Tibial nerve (tissue), 4 donors: ENCODE data around the gene TLX2. TPM values are rescaled to one million over a fixed set of nuclear protein-coding genes. Genes with fewer than 3 reads are reported as not detected.

Experiments used
- DNase-seq, 2 donors: peaks; one replicate each; pipeline ENCODE4 v3.0.0-alpha.2; 2019; ENCODE audit warnings: low spot score in 2 of 2
- H3K27ac ChIP-seq, 4 donors: fragments of 200-600 bp; sonication (generic) in 3 of 4; one replicate each; pipeline ENCODE4 v1.5.1; 2017 to 2019; ENCODE audit warnings: mild to moderate bottlenecking in 1 of 4
- H3K27me3 ChIP-seq, 2 donors: fragments of 200-600 bp; sonication (generic) in 1 of 2; one replicate each; pipeline versions ENCODE4 v1.5.1 to v1.6.0; 2017 to 2019
- H3K36me3 ChIP-seq, 3 donors: fragments of 200-600 bp; sonication (generic); one replicate each; pipeline ENCODE4 v1.5.1; 2018 to 2019
- H3K4me1 ChIP-seq, 4 donors: fragments of 200-600 bp; sonication (generic) in 3 of 4; one replicate each; pipeline ENCODE4 v1.5.1; 2017 to 2019
- H3K4me3 ChIP-seq, 4 donors: fragments of 200-600 bp; sonication (generic) in 3 of 4; one replicate each; pipeline ENCODE4 v1.5.1; 2017 to 2019; ENCODE audit warnings: mild to moderate bottlenecking in 1 of 4, moderate library complexity in 1 of 4
- H3K9me3 ChIP-seq, 4 donors: fragments of 200-600 bp; sonication (generic) in 3 of 4; one replicate each; pipeline ENCODE4 v1.5.1; 2017 to 2019
- CTCF ChIP-seq, 5 experiments: fragments of 200-600 bp in 3 of 5; fragments of 450-650 bp in 2 of 5; sonication (generic) in 3 of 5; IDR thresholded peaks; one replicate each; pipeline ENCODE4 v1.5.1; 2016 to 2019; ENCODE audit warnings: antibody characterized with exemption in 5 of 5, mild to moderate bottlenecking in 3 of 5, moderate library complexity in 2 of 5
- EP300 ChIP-seq, 2 donors: sonication (generic); formaldehyde crosslinking; IDR thresholded peaks; one replicate each; pipeline ENCODE4 v1.6.1; 2017; ENCODE audit warnings: antibody characterized with exemption in 2 of 2, mild to moderate bottlenecking in 1 of 2
- POLR2A ChIP-seq, 2 donors: fragments of 450-650 bp; IDR thresholded peaks; one replicate each; pipeline ENCODE4 v1.6.1; 2017; ENCODE audit warnings: antibody characterized with exemption in 2 of 2, mild to moderate bottlenecking in 2 of 2, moderate library complexity in 2 of 2
- WGBS, 2 donors: methylation state at CpG; one replicate each; pipeline ENCODE4 v1.1.5; 2018; 5-methylcytosine and 5-hydroxymethylcytosine counted together
- total RNA-seq, 4 donors: library from RNA; depleted of rRNA; stranded (reverse); fragments of >200 nt; gene quantifications; one replicate each; pipeline ENCODE4 v1.1.0, GENCODE V29; 2016

Gene TLX2
- total RNA-seq, 4 donors from 2014 or later: not detected

- TF ChIP-seq EP300 (IDR thresholded peaks at IDR 0.05): no peak
- no peak for TF ChIP-seq CTCF (IDR thresholded peaks at IDR 0.05)
- TF ChIP-seq POLR2A (IDR thresholded peaks at IDR 0.05): no peak
- 77 to 83% methylated on average over 7 of the region's 7 CpGs for WGBS, 2 donors
- Histone ChIP-seq H3K27me3 (no peaks in the 10 kb centered on the region), H3K4me3 (no peak overlapping the region), H3K4me1 (peaks cover 0 to 56% (median 18%) of the 10 kb centered on the region in 4 donors), H3K9me3 (no peaks in the 10 kb centered on the region), H3K27ac (no peak overlapping the region), H3K36me3 (no peaks in the 10 kb centered on the region)
- no peak for DNase-seq
Observed at GRCh38 chr2:74550231-74550630, 36.0 kb downstream of the TLX2 start.

- no peaks in the 10 kb centered on the region for H3K9me3 ChIP-seq
- no peak overlapping the region for H3K27ac ChIP-seq
- peaks cover 0 to 63% (median 20%) of the 10 kb centered on the region in 4 donors for H3K4me1 ChIP-seq
- no peak overlapping the region for H3K4me3 ChIP-seq
- peaks cover 0 to 8% (median 0%) of the 10 kb centered on the region in 3 donors for H3K36me3 ChIP-seq
- TF ChIP-seq EP300 (IDR thresholded peaks at IDR 0.05) (no peak), POLR2A (IDR thresholded peaks at IDR 0.05) (no peak), CTCF (IDR thresholded peaks at IDR 0.05) (no peak)
- no peaks in the 10 kb centered on the region for H3K27me3 ChIP-seq
- DNase-seq: no peak
Observed at GRCh38 chr2:74551530-74551929, 37.3 kb downstream of the TLX2 start.

DNA sequence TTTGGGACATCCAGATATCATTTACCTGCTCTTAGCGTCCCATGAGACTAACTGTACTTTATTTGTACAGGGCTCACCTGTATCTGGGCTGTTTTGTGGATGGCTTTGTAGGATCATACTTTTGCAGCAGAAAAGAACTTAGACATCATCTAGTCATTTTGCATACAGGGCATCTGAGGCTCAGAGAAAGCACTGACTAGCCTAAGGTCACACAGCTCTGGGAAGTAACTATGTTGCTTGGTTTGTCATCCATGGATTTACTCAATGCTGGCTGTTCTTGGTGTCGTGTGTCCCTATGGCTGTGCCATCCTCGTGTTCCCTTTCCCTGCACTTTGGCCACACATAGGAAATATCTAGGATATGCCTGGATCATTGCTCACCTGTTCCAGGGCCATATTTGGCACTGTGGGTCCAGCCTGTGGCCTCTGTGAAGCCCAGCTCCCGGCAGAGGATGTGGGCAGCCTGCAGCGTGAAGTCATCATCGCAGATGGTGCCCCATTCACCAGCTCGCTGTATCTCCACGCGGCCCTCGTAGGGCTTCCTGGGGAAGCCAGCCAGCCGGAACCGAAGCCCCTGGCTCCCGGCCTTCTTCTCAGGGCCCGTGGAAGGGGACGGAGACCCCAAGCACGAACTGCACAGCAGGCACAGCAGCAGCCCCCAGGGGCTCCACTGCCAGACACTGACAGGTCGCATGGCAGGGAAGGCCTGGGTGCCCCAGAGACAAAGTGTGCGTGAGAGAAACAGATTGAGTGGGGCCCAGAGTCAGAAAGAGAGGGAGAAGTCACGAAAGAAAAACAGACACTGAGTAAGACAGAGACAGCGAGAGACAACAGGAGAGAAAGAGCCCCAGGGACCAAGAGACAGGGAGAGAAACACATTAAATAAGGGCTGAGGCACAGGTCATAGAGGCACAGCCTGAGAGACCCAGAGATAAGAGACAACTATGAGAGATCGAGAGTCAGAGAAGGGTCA is 38.0 kb downstream of the TLX2 start:
- peaks cover 0 to 63% (median 20%) of the 10 kb centered on the region in 4 donors for H3K4me1 ChIP-seq
- peaks cover 0 to 15% (median 0%) of the 10 kb centered on the region in 3 donors for H3K36me3 ChIP-seq
- no peak for DNase-seq
- H3K27me3 ChIP-seq: no peaks in the 10 kb centered on the region
- H3K27ac ChIP-seq: peak overlapping the region in 3 of 4 donors; percentile 42 to 98 (median 97)
- 51 to 64% methylated on average over 21 of the region's 21 CpGs for WGBS, 2 donors
- H3K9me3 ChIP-seq: no peaks in the 10 kb centered on the region
- no peak overlapping the region for H3K4me3 ChIP-seq
- TF ChIP-seq POLR2A (IDR thresholded peaks at IDR 0.05): no peak
- no peak for TF ChIP-seq EP300 (IDR thresholded peaks at IDR 0.05)
- TF ChIP-seq CTCF (IDR thresholded peaks at IDR 0.05): no peak

DNA sequence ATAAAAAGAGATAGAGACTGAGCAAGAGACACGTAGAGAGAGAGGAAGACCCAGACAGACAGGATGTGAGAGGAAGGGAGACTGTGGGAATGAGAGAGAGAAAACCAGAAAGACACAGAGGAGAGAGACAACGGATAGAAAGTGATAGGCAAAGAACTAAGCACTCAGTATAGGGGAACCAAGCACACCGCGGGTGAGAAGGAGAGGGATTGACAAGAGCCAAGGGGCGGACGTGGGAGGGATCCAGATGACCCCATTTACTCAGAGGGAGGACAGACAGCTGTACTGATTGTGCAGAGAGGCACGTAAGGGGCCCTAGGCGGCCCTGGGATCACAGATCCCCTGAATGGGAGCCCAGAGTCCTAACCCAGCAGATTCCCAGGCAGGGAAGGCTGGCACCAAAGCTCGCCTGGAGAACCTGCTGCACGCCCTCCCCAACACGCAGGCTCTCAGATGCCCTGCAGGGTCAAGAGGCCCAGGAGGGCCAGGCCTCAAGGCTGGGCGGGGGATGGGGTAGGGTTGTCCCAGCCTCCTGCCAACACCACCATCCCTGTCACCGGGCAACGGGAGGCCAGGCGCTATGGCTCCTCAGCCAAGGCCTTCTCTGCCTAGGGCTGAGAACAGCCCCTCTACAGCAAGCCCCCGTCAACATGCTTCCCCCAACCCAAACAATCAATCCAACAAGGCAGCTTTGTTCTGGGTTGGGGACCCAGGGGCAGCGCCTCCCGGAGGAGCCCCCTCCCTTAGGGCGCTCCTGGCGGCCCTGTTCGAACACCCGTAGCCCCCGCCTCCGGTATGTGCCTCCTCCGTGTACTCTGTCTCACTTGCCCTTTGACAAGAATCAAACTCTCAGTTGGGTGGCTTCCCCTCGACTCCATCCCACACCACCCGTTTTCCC is 38.9 kb downstream of the TLX2 start:
- Histone ChIP-seq H3K4me3 (peak overlapping the region; percentile 72 to 95 (median 79)), H3K36me3 (peaks cover 0 to 15% (median 0%) of the 10 kb centered on the region in 3 donors), H3K27ac (peak overlapping the region; percentile 89 to 98 (median 96)), H3K27me3 (no peaks in the 10 kb centered on the region), H3K4me1 (peaks cover 0 to 62% (median 20%) of the 10 kb centered on the region in 4 donors), H3K9me3 (no peaks in the 10 kb centered on the region)
- TF ChIP-seq CTCF (IDR thresholded peaks at IDR 0.05) (no peak), EP300 (IDR thresholded peaks at IDR 0.05) (no peak), POLR2A (IDR thresholded peaks at IDR 0.05) (no peak)
- no peak for DNase-seq
- 30 to 36% methylated on average over 25 to 26 of the region's 27 CpGs for WGBS, 2 donors
